ENCODE data around the gene DMXL1. TPM values are rescaled to one million over a fixed set of nuclear protein-coding genes. Genes with fewer than 3 reads are reported as not detected.

DMXL1 gene
- total RNA-seq, 1 donor from 2014 or later, result 45.5 TPM

- Histone ChIP-seq H3K9me3 (ENCODE audit: low read depth) (no peaks in the 10 kb centered on the region), H4K20me1 (ENCODE audit: low read depth) (peaks cover 7% of the 10 kb centered on the region), H3K27ac (no peak overlapping the region), H3K36me3 (no peaks in the 10 kb centered on the region), H3K4me2 (peak overlapping the region; percentile 87), H3K9ac (no peak overlapping the region), H3K4me1 (peaks cover 12% of the 10 kb centered on the region), H3K27me3 (peaks cover 4% of the 10 kb centered on the region), H3K4me3 (peak overlapping the region; percentile 89), H2AFZ (replicated peaks) (no peak overlapping the region), H3K79me2 (ENCODE audit: low read depth) (peaks cover 27% of the 10 kb centered on the region), H3F3A (ENCODE audit: low read depth) (peaks cover 7% of the 10 kb centered on the region)
- TF ChIP-seq, protein P1, sequence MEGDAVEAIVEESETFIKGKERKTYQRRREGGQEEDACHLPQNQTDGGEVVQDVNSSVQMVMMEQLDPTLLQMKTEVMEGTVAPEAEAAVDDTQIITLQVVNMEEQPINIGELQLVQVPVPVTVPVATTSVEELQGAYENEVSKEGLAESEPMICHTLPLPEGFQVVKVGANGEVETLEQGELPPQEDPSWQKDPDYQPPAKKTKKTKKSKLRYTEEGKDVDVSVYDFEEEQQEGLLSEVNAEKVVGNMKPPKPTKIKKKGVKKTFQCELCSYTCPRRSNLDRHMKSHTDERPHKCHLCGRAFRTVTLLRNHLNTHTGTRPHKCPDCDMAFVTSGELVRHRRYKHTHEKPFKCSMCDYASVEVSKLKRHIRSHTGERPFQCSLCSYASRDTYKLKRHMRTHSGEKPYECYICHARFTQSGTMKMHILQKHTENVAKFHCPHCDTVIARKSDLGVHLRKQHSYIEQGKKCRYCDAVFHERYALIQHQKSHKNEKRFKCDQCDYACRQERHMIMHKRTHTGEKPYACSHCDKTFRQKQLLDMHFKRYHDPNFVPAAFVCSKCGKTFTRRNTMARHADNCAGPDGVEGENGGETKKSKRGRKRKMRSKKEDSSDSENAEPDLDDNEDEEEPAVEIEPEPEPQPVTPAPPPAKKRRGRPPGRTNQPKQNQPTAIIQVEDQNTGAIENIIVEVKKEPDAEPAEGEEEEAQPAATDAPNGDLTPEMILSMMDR (IDR thresholded peaks at IDR 0.05), result no peak
- no peak for TF ChIP-seq EZH2phosphoT487 (IDR thresholded peaks at IDR 0.05)
- TF ChIP-seq EZH2 (IDR thresholded peaks at IDR 0.05), result no peak
- Mint-ChIP-seq H3K4me3 (peak overlapping the region; percentile 93), H3K36me3 (peaks cover 5% of the 10 kb centered on the region), H3K4me1 (peaks cover 9% of the 10 kb centered on the region), H3K27me3 (ENCODE audit: insufficient read depth, low read depth) (peaks cover 5% of the 10 kb centered on the region), H3K27ac (no peak overlapping the region), H3K9me3 (peaks cover 9% of the 10 kb centered on the region)
- no peak for DNase-seq (ENCODE audit: low spot score)
Measured at GRCh38 chr5:119270121-119270565, 199.3 kb downstream of the DMXL1 start.

DNA sequence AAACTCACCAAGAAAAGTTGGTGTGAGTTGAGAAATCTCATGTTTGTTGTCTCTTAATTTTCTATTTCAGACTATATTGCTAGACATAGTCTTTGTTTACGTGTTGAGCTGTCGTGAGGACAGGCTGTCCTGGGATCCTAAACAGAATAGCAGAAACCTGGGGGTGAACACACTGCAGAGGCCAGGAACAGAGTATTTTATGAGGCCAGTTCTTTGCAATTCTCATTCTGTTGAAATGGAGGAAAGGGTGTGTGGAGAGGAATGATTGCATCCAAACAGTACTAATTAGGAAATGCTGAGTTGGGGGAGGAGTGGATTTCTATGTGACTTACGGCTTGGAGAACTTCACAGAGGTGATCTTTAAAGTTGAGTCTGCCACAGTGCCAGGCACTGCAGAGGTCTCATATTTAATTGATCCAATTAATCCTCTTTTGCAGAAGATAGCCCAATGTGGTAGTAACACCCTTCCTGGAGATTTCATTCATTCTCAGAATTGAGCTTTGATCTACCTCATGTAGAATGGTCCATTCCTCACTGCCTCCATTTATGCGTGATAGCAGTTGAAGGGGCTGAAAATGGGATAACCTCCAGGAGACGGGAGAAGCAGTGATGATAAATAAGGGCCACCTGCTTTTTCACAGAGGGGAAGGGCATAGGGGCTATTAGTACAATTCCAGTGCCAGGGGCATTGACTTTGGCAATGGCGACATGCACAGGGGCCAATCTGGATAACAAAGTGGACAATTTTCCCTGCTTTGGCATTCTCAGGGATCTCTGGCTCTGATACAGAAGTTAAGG is 200.3 kb downstream of the DMXL1 start:
- Histone ChIP-seq H3K36me3 (no peaks in the 10 kb centered on the region), H3K9me3 (ENCODE audit: low read depth) (no peaks in the 10 kb centered on the region), H2AFZ (replicated peaks) (no peak overlapping the region), H3K9ac (no peak overlapping the region), H3K4me3 (no peak overlapping the region), H3K4me2 (no peak overlapping the region), H3K27me3 (peaks cover 4% of the 10 kb centered on the region), H3K4me1 (peaks cover 12% of the 10 kb centered on the region), H3K79me2 (ENCODE audit: low read depth) (peaks cover 27% of the 10 kb centered on the region), H3K27ac (no peak overlapping the region), H4K20me1 (ENCODE audit: low read depth) (peaks cover 7% of the 10 kb centered on the region), H3F3A (ENCODE audit: low read depth) (peaks cover 7% of the 10 kb centered on the region)
- peaks cover 5% of the 10 kb centered on the region for H3K36me3 Mint-ChIP-seq
- no peak for TF ChIP-seq EZH2phosphoT487 (IDR thresholded peaks at IDR 0.05)
- TF ChIP-seq, protein P1 (IDR thresholded peaks at IDR 0.05), result no peak
- no peak for TF ChIP-seq EZH2 (IDR thresholded peaks at IDR 0.05)
- H3K4me3 Mint-ChIP-seq, result no peak overlapping the region
- no peak overlapping the region for H3K27ac Mint-ChIP-seq
- peaks cover 6% of the 10 kb centered on the region for H3K9me3 Mint-ChIP-seq
- no peak for DNase-seq (ENCODE audit: low spot score)
- peaks cover 9% of the 10 kb centered on the region for H3K4me1 Mint-ChIP-seq
- peaks cover 5% of the 10 kb centered on the region for H3K27me3 Mint-ChIP-seq (ENCODE audit: insufficient read depth, low read depth)

DNA sequence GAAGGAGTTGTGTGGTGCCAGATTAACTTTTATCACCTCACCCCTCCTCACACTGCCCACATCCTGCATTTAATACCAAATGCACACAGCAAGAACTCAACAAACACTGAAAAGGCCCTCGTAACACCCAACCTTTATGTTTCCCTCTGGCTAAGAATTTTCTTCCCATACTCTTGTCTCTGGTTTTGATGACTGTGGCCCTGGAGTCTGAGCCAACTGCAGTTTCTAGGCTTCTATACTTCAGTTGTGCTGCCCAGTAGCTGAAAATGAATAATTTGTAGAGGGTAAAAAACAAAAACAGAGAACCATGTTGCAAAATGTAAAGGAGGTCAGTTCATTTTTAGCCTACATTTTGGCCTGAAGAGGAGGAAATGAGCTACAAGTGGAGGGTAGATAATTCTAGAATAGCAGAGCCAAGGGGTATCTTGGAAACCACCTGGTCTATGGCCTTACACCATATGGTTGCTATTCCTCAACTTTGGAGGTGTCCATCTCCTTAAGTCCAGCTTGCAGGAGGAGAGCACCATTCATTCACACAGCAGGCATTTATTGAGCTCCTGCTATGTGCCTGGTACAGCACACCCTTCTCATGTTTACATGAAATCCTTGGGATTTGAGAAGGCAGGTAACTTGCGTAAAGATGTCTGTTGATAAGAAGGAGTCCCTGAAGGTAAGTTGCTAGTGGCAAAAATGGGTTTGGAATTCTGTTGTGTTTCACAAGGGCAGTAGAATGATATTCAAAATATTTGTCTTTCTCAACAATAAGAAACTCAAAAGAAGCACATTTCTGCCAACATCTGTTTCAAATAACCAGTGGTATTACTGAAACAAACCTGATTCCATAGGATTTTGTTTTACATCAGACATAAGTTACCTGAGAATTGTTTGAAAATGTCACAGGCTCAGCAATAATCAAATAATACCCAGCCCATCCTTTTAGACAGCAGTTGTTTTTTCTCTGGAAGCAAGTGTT is 201.2 kb downstream of the DMXL1 start:
- no peak overlapping the region for H3K27ac ChIP-seq
- Mint-ChIP-seq H3K4me1 (peaks cover 9% of the 10 kb centered on the region), H3K36me3 (peaks cover 5% of the 10 kb centered on the region), H3K9me3 (peaks cover 6% of the 10 kb centered on the region), H3K4me3 (no peak overlapping the region), H3K27ac (no peak overlapping the region), H3K27me3 (ENCODE audit: insufficient read depth, low read depth) (peaks cover 5% of the 10 kb centered on the region)
- H3K79me2 ChIP-seq (ENCODE audit: low read depth), result peaks cover 29% of the 10 kb centered on the region
- no peak for DNase-seq (ENCODE audit: low spot score)
- peaks cover 12% of the 10 kb centered on the region for H3K4me1 ChIP-seq
- H2AFZ ChIP-seq (replicated peaks), result no peak overlapping the region
- peaks cover 4% of the 10 kb centered on the region for H3K27me3 ChIP-seq
- TF ChIP-seq, protein P1 (IDR thresholded peaks at IDR 0.05), result no peak
- no peak for TF ChIP-seq EZH2 (IDR thresholded peaks at IDR 0.05)
- TF ChIP-seq EZH2phosphoT487 (IDR thresholded peaks at IDR 0.05), result no peak
- H3K36me3 ChIP-seq, result no peaks in the 10 kb centered on the region
- no peak overlapping the region for H3K9ac ChIP-seq
- H3K4me2 ChIP-seq, result no peak overlapping the region
- peaks cover 7% of the 10 kb centered on the region for H3F3A ChIP-seq (ENCODE audit: low read depth)
- peaks cover 7% of the 10 kb centered on the region for H4K20me1 ChIP-seq (ENCODE audit: low read depth)
- no peaks in the 10 kb centered on the region for H3K9me3 ChIP-seq (ENCODE audit: low read depth)
- H3K4me3 ChIP-seq, result no peak overlapping the region
